ENCODE measurements around the gene EEF1A2. TPM values are rescaled to one million over a fixed set of nuclear protein-coding genes. Genes with fewer than 3 reads are reported as not detected.

EEF1A2 gene
- total and polyA plus RNA-seq, 2 experiments from 2014 or later = 1.3 to 37.1 TPM

DNA sequence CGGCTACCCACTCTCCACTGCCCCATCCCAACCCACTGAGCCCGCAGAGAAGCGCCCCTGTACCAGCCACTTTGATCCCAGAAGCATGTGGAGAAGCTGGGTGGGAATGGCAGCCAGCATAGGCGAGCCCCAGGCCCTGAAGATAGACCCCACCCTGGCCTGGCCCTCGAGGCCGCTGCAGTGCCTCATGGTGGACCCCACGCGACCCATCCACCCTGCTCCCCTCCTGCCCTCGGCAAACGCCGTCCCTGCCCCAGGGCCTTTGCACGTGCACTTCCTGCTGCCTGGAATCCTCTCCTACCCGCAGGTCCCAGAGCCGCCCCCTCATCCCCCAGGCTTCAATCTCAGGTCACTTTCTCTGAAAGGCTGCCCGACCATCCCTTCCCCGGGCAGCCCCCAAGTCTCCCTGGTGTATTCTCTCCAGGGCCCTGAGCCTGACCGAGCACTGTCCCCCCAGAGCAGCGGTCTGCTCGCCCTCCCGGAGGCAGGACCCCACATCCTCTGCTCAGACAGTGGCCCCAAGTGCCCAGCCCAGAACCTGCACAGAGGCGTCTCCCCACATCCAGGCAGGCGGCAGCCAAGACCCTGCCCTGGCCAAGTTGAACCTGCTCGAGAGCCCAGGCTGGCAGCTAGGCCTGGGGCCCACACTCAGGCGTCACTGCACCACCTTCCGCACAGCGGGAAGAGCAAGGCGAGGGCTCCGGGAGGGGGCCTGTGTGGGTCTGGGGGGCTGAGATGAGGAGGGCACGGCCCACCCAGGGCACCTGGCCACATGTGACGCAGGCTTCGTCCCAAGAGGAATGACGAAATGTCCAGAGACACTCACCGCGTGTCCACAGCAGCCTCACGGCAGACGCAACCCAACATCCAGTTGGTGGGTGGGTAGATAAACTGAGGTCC, 40.5 kb downstream of the EEF1A2 start:
- no peak overlapping the region for H3K4me2 ChIP-seq
- Mint-ChIP-seq H3K4me1 (peaks cover 41% of the 10 kb centered on the region), H3K4me3 (no peak overlapping the region), H3K27me3 (ENCODE audit: insufficient read depth, low read depth, poor library complexity) (peaks cover 16% of the 10 kb centered on the region), H3K36me3 (ENCODE audit: low read depth) (no peaks in the 10 kb centered on the region; the same call in 2 of the 3 replicates), H3K9me3 (no peaks in the 10 kb centered on the region; the same call in 2 of the 3 replicates), H3K27ac (no peak overlapping the region)
- no peaks in the 10 kb centered on the region for H3K36me3 ChIP-seq (ENCODE audit: insufficient read depth)
- H3K27me3 ChIP-seq (ENCODE audit: insufficient read depth) = no peaks in the 10 kb centered on the region
- no peak overlapping the region for H3K4me3 ChIP-seq
- no peak overlapping the region for H2AFZ ChIP-seq
- H4K20me1 ChIP-seq (replicated peaks; ENCODE audit: insufficient read depth) = peaks cover 19% of the 10 kb centered on the region
- TF ChIP-seq CREB1 (CRISPR knock-in tag; IDR thresholded peaks at IDR 0.05; ENCODE audit: low read depth) (no peak), ZNF114 (CRISPR knock-in tag; IDR thresholded peaks at IDR 0.05) (no peak), STAT1 (IDR thresholded peaks at IDR 0.05; ENCODE audit: unreplicated experiment) (no peak), POLR2AphosphoS5 (IDR thresholded peaks at IDR 0.05; ENCODE audit: low read depth) (no peak), ZNF331 (CRISPR knock-in tag; IDR thresholded peaks at IDR 0.05; ENCODE audit: low read depth) (no peak), EZH2phosphoT487 (IDR thresholded peaks at IDR 0.05; ENCODE audit: unreplicated experiment) (no peak), NANOG (IDR thresholded peaks at IDR 0.05; ENCODE audit: borderline replicate concordance) (no peak), JUNB (IDR thresholded peaks at IDR 0.05; ENCODE audit: unreplicated experiment) (no peak)
- TF ChIP-seq, protein P1, sequence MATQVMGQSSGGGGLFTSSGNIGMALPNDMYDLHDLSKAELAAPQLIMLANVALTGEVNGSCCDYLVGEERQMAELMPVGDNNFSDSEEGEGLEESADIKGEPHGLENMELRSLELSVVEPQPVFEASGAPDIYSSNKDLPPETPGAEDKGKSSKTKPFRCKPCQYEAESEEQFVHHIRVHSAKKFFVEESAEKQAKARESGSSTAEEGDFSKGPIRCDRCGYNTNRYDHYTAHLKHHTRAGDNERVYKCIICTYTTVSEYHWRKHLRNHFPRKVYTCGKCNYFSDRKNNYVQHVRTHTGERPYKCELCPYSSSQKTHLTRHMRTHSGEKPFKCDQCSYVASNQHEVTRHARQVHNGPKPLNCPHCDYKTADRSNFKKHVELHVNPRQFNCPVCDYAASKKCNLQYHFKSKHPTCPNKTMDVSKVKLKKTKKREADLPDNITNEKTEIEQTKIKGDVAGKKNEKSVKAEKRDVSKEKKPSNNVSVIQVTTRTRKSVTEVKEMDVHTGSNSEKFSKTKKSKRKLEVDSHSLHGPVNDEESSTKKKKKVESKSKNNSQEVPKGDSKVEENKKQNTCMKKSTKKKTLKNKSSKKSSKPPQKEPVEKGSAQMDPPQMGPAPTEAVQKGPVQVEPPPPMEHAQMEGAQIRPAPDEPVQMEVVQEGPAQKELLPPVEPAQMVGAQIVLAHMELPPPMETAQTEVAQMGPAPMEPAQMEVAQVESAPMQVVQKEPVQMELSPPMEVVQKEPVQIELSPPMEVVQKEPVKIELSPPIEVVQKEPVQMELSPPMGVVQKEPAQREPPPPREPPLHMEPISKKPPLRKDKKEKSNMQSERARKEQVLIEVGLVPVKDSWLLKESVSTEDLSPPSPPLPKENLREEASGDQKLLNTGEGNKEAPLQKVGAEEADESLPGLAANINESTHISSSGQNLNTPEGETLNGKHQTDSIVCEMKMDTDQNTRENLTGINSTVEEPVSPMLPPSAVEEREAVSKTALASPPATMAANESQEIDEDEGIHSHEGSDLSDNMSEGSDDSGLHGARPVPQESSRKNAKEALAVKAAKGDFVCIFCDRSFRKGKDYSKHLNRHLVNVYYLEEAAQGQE (IDR thresholded peaks at IDR 0.05; ENCODE audit: unreplicated experiment) = no peak
- TF ChIP-seq, protein P2, sequence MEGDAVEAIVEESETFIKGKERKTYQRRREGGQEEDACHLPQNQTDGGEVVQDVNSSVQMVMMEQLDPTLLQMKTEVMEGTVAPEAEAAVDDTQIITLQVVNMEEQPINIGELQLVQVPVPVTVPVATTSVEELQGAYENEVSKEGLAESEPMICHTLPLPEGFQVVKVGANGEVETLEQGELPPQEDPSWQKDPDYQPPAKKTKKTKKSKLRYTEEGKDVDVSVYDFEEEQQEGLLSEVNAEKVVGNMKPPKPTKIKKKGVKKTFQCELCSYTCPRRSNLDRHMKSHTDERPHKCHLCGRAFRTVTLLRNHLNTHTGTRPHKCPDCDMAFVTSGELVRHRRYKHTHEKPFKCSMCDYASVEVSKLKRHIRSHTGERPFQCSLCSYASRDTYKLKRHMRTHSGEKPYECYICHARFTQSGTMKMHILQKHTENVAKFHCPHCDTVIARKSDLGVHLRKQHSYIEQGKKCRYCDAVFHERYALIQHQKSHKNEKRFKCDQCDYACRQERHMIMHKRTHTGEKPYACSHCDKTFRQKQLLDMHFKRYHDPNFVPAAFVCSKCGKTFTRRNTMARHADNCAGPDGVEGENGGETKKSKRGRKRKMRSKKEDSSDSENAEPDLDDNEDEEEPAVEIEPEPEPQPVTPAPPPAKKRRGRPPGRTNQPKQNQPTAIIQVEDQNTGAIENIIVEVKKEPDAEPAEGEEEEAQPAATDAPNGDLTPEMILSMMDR (conservative IDR thresholded peaks at IDR 0.05; ENCODE audit: low read depth in 2 of 2) = no peak
- ATAC-seq (no peak), DNase-seq (ENCODE audit: low spot score) (no peak)
- H3K4me1 ChIP-seq (ENCODE audit: insufficient read depth) = peaks cover 10% of the 10 kb centered on the region; the same call in 1 of the 2 replicates
- H3K9me2 ChIP-seq (ENCODE audit: insufficient read depth) = no peaks in the 10 kb centered on the region
- peaks cover 71% of the 10 kb centered on the region for H3K79me2 ChIP-seq (replicated peaks; ENCODE audit: insufficient read depth)
- H3F3A ChIP-seq (replicated peaks; ENCODE audit: low read depth) = no peaks in the 10 kb centered on the region
- no peak overlapping the region for H3K27ac ChIP-seq (ENCODE audit: low read depth)

All from GM23338 (cell line).